Progenitor cell of endocrine pancreas (in vitro differentiated cells): Measurements from ENCODE around the gene HTD2. TPM values are rescaled to one million over a fixed set of nuclear protein-coding genes. Genes with fewer than 3 reads are reported as not detected.

Source experiments
- DNase-seq: peaks from one replicate; pipeline ENCODE4 v3.0.0; 2021; ENCODE audit warnings: low spot score; ENCODE audit not compliant: unreplicated experiment
- H3K27ac Mint-ChIP-seq: 2 replicates; pipeline ENCODE4 v1.8.0; 2021; ENCODE audit warnings: mild to moderate bottlenecking, moderate library complexity, mixed read lengths
- H3K27me3 Mint-ChIP-seq: 2 replicates; pipeline ENCODE4 v1.8.0; 2021; ENCODE audit warnings: mixed read lengths
- H3K36me3 Mint-ChIP-seq: 2 replicates; pipeline ENCODE4 v1.8.0; 2022; ENCODE audit warnings: mixed read lengths; ENCODE audit not compliant: insufficient read depth
- H3K4me1 Mint-ChIP-seq: 2 replicates; pipeline ENCODE4 v1.8.0; 2021; ENCODE audit warnings: low read depth, mixed read lengths
- H3K4me3 Mint-ChIP-seq: 2 replicates; pipeline ENCODE4 v1.8.0; 2021; ENCODE audit warnings: low read depth, mild to moderate bottlenecking, moderate library complexity, mixed read lengths
- H3K9me3 Mint-ChIP-seq: 2 replicates; pipeline ENCODE4 v1.8.0; 2021; ENCODE audit warnings: low read depth, mixed read lengths
- CTCF ChIP-seq: fragments of 200-600 bp; sonication (generic); IDR thresholded peaks from one replicate; pipeline ENCODE4 v1.5.0; 2021; ENCODE audit warnings: antibody characterized with exemption, mild to moderate bottlenecking; ENCODE audit not compliant: unreplicated experiment
- long read RNA-seq: library from polyadenylated mRNA; unstranded; transcript quantifications from one replicate; pipeline ENCODE4 v2.0.0, GENCODE V29; 2020
- total RNA-seq: library from RNA; stranded (reverse); gene quantifications from 2 replicates; pipeline ENCODE4 v1.2.1, GENCODE V29; 2021

HTD2 gene
- total RNA-seq, result 10.2 and 10.7 TPM in 2 replicates
- long read RNA-seq, transcript HTD2-201 (5 exons, 1,508 nt), result minor isoform, 13 of 41 reads
- long read RNA-seq, transcript HTD2-206 (5 exons, 1,378 nt), result major isoform, 27 of 41 reads
- long read RNA-seq, partial matches to known transcripts, result 1 of 41 reads
- long read RNA-seq, other reads (novel, unspliced or antisense), result 0 of 41 reads

- TF ChIP-seq CTCF, result peak; percentile 99
- Mint-ChIP-seq H3K36me3 (peaks cover 6% of the 10 kb centered on the region), H3K4me1 (peaks cover 15% of the 10 kb centered on the region), H3K27me3 (peaks cover 10% of the 10 kb centered on the region), H3K4me3 (peak within 1 kb of the TSS; percentile 96), H3K9me3 (no peaks in the 10 kb centered on the region), H3K27ac (peak within 1 kb of the TSS; percentile 100)
- peak; percentile 92 for DNase-seq
Observed at GRCh38 chr3:58305882-58306711, at the start of gene HTD2, which contains the start of gene RPP14. TSS of gene HTD2 (plus strand) at chr3:58306520. CDS start at chr3:58317614, 11,094 bp downstream. TSS of gene RPP14 (plus strand) at chr3:58306245. CDS start at chr3:58310330, 4,085 bp downstream.

GRCh38 chr3:58258392-58259055 lies 47.8 kb upstream of the HTD2 start:
- Mint-ChIP-seq H3K4me3 (no peak overlapping the region), H3K36me3 (no peaks in the 10 kb centered on the region), H3K27ac (no peak overlapping the region), H3K9me3 (no peaks in the 10 kb centered on the region), H3K4me1 (peaks cover 2% of the 10 kb centered on the region), H3K27me3 (no peaks in the 10 kb centered on the region)
- DNase-seq, result no peak
- no peak for TF ChIP-seq CTCF

GRCh38 chr3:58260261-58260731 lies 46.0 kb upstream of the HTD2 start:
- TF ChIP-seq CTCF, result no peak
- Mint-ChIP-seq H3K4me3 (no peak overlapping the region), H3K36me3 (no peaks in the 10 kb centered on the region), H3K9me3 (no peaks in the 10 kb centered on the region), H3K4me1 (no peaks in the 10 kb centered on the region), H3K27me3 (no peaks in the 10 kb centered on the region), H3K27ac (no peak overlapping the region)
- no peak for DNase-seq

GRCh38 chr3:58260733-58261132 lies 45.6 kb upstream of the HTD2 start:
- Mint-ChIP-seq H3K36me3 (no peaks in the 10 kb centered on the region), H3K4me1 (no peaks in the 10 kb centered on the region), H3K27ac (no peak overlapping the region), H3K4me3 (no peak overlapping the region), H3K27me3 (no peaks in the 10 kb centered on the region), H3K9me3 (no peaks in the 10 kb centered on the region)
- DNase-seq, result no peak
- TF ChIP-seq CTCF, result no peak

- no peak for TF ChIP-seq CTCF
- Mint-ChIP-seq H3K27ac (no peak overlapping the region), H3K27me3 (no peaks in the 10 kb centered on the region), H3K4me3 (no peak overlapping the region), H3K36me3 (no peaks in the 10 kb centered on the region), H3K4me1 (no peaks in the 10 kb centered on the region), H3K9me3 (no peaks in the 10 kb centered on the region)
- no peak for DNase-seq
Observed at GRCh38 chr3:58261954-58262666, 44.2 kb upstream of the HTD2 start.
